Measurements from ENCODE around the gene NRXN3.
"Not testable (repeated sequence)": the region's sequence is repeated elsewhere in the genome, so short reads cannot be mapped to it uniquely, and the experiment has no call there.

Gene NRXN3

DNA sequence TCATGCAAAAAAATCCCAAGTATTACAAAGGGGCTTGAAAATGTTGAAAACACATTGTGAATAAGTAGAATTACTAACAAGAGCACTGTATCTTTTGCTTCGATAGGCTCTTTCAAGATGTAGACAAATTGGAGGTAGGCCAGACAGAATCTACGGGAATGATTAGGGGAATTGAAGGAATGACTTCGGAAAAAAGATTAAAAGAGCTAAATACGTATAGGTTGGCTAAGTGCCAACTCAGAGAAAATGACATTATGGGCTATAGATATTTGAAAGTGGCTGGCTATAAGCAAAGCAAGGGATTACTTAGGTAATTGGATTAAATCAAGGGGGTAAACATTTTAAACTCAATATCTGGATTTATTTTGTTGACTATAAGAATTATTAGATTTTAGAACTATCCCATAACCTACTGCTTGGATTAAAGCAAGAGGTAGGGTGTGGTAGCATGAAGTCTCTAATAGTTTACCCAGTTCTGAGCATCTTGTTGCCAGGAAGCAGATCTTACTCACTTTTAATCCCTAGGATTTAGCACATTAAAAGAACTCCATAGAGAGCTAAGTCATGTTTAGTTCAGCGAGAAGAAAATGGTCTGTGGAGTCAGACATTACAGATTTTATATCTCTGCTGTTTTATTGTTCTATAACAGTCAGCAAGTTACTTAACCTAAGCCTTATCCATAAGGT, 1551.4 kb downstream of the NRXN3 start:
- DNase-seq (ENCODE audit: low read depth in 2 of 2), result no peak

DNA sequence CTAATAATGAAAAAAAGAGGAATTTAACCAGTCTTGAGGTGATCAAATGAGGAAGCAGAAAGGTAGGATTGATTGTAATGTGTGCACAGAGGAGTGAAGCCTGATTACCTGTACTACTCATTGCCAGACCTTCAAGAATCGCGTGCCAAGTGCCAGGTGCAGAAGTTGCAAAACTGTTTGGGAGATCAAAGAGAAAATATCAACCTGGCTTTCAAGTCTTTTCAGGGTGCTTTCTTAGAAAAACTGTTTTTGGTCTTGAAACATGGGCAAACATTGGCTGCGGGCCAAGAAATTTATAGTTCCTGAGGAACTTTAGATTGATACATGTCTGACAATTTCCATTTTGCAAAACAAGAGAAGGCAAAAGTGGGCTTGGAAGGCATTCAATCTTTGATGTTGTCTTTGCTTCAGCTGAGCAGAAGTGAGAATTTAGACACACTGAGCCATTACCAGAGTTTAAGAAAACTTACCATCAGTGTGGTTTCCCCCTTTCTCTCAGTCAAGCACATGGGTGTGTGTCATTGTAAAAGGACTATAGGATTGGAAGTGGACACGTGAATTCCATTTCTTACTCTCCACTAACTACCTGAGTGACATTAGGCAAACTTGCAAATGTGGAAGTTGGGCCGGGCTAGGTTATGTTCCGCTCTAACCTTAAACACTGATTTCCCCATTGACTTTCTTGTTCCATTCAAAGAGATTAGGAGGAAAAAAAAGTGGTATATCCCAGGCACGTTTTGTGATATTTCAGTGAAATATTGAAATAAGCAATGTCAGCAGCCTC, 1555.0 kb downstream of the NRXN3 start:
- DNase-seq (ENCODE audit: low read depth in 2 of 2), result no peak

DNA sequence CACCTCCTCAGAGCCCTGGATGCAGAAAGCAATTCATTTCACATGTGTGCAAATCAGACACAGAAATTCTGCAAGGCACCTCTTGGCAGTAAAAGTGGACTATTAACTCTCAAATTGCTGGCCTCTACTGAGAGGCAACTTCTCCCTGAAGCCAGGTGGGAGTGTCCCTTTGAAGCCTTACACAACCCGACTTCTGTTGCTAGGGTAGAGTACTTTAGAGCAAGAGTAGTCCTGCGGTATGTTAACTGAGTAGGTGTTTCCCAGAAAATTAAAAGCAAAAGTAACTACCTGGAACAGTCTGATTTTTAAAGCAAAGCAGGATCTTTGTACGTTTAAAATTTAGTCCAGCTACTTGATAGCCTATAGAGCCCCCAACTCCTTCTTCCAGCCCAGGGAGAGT, 1557.7 kb downstream of the NRXN3 start:
- DNase-seq (ENCODE audit: low read depth in 2 of 2), result no peak

DNA sequence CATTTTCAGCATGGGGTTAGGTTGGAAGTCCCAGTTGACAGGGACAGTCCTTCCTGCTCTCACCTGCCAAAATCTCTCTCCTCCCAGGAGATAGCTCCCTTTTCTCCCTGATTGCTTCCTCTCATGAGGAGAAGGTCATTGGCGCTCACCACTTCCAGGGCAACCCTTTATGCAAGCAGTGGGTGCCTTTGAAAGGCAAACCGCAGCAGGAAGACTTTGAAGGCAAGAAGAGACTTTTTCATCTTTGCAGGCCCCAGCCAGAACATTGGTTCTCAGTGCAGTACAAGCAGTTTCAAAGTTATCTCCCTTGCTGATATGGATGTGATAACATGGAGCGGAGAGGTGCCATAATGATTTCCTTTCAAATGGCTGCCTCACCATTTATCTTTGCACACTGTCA, 1558.2 kb downstream of the NRXN3 start:
- DNase-seq (ENCODE audit: low read depth in 2 of 2), result no peak

DNA sequence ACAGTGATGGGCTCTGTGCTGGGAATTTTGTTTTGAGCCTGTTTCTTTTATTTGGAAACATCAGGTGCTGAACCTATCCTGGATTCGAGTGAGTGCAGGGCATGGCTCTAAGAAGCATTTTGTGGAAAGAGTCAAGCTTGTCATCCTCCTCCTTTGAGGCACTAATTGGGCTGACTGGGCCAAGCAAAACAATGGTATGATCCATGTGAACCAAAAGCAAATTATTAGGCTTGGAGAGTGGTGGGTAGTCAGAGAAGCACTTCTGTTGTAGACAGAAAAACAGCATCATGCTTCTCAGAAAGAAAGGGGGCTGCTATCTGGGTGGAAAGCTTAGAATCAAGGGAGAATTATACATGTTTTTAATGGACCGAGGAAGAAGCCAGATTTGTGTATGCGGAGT, 1559.6 kb downstream of the NRXN3 start:
- DNase-seq (ENCODE audit: low read depth in 2 of 2), result no peak

DNA sequence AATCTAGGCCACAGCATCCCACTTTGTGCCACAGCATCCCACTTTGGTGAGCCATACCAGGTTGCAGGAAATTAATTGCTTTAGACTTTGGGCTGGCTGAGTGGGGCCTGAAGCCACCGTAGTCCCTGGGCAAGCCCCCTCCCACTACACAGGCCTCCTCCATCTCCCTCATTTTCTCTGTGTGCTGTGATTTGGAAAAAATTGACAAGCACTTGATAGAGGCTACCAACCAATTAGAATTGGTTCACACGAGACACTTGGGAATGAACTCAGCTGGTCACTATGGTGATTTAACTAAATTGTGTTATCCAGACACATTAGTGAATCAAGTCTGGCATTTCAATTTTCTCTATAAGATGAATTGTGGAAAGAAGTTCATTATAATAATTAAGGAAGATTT, 1560.0 kb downstream of the NRXN3 start:
- no peak for DNase-seq (ENCODE audit: low read depth in 2 of 2)

DNA sequence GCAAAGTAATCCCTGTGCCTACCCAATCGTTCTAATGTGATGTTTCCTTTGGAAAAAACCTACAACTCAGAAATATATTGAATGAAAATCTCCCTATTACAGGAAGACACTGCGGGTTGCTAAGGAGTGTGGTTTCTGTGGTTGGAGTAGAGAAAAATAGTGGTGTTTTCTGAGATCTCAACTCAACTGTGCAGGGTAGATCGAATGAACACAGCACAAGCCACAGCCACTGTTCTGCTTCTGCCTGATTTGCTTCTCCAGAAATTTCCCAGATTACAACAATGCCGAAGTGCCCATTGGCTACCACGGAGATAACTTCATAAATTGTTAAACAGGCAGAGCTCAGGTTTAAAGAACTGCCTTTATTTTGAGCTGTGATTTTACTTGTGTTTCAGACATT, 1560.8 kb downstream of the NRXN3 start:
- no peak for DNase-seq (ENCODE audit: low read depth in 2 of 2)

DNA sequence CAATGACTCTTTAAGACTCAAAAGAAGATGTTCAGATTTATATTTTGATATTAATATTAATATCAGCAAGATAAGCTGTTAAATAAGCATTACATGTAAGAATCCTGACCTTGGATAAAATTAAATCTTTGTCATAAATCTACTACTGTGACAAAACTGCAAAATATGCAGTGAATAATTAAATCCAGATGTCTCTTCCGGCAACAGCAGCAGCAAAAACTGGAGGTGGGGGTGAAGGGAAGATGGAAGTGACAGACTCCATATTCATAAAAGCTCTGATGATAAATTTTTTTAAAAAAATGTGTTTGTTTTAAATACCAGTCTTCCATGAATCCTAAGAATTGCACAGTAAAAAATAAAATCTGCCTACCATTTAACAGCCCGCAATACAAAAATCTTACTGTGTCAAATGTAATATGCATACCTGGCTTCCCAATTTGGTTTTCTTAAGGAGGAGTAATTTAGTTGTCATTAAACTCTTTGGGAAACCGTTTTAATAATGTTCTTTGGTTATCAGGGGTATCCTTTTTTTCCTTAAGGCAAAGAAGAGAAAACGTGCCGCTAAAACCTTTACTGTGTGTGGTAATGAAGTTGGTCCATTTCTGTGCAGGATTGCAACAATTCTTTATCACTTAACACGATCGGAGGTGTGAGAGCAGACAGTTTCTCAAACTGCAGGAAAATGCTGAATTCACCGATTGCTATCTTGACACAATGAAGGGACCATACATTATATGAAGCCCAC, 1562.9 kb downstream of the NRXN3 start:
- no peak for DNase-seq (ENCODE audit: low read depth in 2 of 2)

DNA sequence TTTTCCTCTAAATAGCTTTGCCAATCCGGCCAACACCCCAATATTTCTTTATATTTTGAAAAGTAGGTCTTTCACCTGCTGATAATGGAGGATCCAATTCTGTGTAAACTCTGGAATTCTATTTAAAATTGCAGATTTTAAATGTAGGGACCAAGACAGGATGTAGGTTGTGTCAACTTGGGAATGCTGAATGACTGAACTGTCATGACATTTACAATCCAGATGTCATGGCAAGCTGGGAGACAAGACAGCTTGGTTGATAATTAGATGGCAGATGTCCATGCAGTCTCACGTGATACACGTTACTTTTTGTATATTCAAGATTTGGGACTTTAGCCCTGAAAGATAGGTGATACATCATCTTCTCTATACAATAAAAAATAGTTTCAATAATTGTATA, 1564.0 kb downstream of the NRXN3 start:
- no peak for DNase-seq (ENCODE audit: low read depth in 2 of 2)

DNA sequence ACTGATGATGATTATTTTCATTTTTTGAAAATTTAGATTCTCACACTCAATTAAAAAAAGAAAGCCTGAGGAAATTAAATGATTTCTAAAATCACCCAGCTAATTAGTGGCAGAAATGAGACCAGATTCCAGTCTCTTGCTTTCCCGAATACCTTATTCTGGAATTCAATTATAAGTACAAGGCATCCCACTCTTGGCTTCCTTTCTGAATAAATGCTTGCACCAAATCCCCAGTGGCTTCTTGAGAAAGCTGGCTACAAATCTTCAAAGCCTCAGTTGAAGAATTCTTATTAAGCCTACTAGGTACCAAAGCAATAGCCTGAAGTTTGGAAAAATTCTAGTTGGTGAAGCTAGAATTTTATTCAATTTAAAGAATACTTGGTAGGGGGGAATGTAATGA, 1564.5 kb downstream of the NRXN3 start:
- no peak for DNase-seq (ENCODE audit: low read depth in 2 of 2)

DNA sequence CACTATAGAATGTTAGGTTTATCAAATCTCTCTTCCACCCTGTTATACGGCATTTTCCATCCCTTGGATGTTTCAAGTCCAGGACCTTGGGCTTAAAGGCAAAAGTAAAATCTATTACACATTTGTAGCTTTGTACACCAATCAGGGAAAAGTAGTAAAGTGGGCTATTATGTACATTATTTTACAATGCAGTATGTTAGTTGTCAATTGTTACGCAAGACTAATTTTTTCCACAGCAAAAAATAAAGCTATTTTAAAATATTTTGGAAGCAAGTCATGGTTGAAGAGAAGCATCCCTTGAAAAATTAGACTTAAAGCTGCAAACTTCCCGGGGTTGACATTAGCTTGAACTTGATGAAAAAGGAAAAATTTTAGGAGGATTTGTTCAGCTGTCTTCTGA, 1564.9 kb downstream of the NRXN3 start:
- DNase-seq (ENCODE audit: low read depth in 2 of 2), result no peak

DNA sequence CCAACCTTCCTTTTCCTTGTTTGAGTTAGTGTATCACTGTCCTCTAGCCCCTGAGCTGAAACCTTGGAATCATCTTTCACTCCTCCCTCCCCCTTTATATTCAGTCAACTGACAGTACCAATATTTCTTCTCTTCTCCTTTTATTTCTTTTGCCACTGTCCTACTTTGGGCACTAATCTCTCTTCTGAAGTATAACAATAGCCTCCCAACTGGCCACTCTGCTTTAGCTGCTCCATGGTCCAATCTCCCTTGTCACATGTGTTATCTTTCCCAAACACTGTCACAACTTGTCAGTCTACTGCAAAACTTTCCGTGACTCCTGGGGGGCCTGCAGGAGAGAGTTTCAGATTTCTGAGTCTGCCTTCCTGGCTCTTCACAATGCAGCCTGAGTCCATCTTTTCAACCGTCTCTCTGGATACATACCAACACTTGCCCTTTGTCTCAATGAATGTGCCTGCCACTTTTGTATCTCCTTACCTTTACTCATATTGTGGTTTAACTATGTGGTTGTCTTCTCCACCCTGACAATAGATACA, 1570.0 kb downstream of the NRXN3 start:
- DNase-seq (ENCODE audit: low read depth in 2 of 2), result no peak

DNA sequence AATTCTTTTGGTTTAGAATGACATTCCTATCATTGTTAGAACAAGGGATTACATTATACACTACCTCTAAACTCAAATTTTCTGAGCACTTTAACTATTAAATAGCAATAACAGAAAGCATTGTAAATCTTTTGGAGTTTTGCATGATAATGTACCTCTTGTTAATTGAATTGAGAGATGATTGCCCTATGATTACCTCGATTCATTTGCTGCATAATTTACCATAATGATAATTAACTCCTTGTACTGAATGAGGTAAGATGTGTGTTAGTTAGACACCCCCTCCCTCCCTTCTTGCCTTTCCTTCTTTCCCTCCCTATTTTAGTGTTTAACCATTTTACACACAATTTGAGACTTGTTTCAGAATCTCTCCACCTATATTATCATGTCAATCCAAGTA, 1572.0 kb downstream of the NRXN3 start:
- no peak for DNase-seq (ENCODE audit: low read depth in 2 of 2)

DNA sequence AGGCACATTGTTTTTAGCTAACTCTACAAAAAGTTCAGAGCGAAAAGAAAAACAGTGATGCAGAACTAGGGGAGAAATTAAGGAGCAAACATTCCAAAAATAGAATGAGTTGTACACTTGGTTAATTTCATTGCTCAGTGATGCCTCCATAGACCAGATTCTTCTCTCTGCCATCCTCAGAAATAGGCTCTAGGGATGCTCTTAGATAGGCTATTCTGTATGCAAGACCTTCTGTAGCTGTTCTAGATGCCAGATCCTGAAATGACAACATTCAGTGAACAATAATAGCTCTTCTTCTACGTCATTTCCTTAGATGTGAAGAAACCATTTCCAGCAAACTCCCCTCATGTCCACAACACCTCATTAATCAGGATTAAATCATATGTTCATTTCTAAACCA, 1574.9 kb downstream of the NRXN3 start:
- no peak for DNase-seq (ENCODE audit: low read depth in 2 of 2)

DNA sequence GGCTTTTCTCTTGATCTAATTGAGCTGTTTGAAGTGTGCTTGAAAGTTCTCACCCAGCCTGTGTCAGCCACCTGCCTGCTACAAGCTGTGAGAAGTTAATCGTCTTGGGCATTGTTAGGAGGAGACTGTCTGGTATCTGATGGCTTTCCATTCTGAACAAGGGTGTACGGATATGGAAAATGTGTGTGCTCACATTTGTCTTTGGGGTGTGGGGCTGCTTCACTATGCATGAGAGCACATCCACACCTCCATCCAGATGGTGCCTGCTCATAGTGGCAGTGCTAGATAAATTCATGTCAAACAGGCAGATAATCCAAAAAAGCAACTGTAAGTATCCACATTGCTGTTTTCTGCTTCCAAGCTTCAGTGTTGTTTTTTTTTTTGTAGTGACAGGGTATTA, 1578.9 kb downstream of the NRXN3 start:
- DNase-seq (ENCODE audit: low read depth in 2 of 2), result no peak

DNA sequence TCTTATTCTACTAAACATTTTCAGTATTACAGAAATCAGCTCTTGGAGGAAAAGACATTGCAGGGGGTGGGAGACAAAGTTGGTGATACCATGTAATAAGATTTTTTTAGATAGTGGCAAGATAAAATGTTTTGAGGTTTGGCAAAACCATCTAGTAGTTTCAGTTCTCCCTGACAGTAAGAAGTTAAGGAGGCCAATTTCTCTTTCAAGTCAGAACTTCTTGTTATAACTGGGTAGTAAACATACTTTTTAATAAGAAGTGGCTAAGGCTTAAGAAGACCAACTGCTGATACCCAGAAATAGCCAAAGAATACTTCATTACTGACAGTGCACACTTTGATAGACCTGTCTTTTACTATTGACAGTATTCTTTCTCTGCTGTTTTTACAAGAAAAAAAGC, 1588.8 kb downstream of the NRXN3 start:
- no peak for DNase-seq (ENCODE audit: low read depth in 2 of 2)

DNA sequence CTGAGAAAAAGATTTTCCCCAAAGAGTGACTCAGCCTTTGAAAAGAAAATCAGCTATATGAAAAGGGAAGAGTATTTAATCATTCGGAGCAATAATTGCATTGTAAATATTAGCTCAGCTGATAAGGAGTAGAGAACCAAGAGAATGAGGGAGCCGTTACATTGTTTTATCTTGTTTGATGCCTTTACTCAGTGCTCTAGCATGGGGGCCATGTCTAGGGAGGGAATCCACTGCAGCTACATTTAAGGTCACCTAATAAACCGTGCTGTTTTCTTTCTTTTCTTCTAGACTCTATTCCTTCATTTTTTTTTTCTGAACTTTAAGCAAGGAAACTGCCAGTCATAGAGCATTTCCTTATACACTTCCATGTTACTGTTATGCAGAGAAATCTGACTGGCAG, 1594.2 kb downstream of the NRXN3 start:
- DNase-seq (ENCODE audit: low read depth in 2 of 2), result no peak

DNA sequence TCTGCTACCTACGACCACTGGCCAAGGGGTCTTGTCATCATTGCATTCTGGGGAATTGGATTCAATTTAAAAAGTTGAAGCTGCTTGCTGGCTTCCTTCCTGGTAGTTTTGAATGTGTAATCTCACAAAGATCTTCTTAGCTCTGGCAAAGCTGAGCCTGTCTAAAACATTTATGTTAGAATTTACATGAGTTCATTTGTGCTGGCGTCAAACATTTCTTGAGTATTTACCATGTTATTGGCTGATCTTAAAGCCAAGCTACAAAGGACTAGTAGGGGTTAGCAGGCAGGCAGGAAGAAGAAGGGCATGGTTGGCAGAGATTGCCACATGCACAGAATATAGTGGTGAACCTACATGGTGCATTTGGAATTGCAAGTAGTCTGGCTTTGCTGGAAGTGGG, 1596.3 kb downstream of the NRXN3 start:
- DNase-seq (ENCODE audit: low read depth in 2 of 2), result no peak

DNA sequence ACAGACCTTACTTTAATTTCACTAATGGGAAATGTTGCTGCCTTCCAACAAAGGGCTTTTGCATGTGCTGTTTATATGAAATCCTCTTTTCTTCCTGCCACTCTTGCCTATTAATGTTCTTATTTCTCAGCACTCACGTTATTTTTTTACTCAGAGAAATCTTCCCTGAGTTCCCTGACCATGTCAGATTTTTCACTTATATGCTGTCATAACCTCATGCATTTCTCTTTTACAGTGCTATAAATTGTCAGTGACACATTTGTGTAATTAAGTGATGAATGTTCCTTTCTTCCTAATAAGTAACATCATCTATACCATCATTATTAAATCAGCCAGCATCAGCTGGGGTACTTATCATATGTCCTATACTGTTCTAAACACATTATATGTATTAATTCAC, 1597.1 kb downstream of the NRXN3 start:
- no peak for DNase-seq (ENCODE audit: low read depth in 2 of 2)

DNA sequence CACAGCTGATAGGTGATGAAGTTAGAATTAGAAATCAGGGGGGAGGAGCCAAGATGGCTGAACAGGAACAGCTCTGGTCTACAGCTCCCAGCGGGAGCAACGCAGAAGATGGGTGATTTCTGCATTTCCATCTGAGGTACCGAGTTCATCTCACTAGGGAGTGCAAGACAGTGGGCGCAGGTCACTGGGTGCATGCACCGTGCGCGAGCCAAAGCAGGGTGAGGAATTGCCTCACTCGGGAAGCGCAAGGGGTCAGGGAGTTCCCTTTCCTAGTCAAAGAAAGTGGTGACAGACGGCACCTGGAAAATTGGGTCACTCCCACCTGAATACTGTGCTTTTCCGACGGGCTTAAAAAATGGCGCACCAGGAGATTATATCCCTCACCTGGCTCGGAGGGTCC, 1597.5 kb downstream of the NRXN3 start:
- not testable (repeated sequence) for DNase-seq (ENCODE audit: low read depth in 2 of 2)

DNA sequence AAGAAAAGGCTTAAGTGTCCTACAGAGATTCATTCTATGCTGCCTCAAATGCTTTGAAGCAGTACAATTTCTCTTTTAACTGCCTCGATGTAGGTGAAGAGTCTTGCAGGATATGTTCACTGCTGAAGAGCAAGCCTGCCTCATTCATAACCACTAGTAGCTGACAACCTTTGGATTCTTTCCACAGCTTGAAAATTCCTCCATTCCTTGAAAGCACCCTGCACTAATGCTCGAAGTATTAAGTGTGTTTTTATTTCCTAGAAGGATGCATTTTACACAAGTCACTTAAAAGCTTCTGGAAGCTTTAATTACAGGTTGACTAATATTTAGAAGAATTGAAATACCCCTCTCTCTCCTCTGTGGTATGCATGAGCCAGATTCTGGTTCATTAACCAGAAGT, 1611.7 kb downstream of the NRXN3 start:
- no peak for DNase-seq (ENCODE audit: low read depth in 2 of 2)

DNA sequence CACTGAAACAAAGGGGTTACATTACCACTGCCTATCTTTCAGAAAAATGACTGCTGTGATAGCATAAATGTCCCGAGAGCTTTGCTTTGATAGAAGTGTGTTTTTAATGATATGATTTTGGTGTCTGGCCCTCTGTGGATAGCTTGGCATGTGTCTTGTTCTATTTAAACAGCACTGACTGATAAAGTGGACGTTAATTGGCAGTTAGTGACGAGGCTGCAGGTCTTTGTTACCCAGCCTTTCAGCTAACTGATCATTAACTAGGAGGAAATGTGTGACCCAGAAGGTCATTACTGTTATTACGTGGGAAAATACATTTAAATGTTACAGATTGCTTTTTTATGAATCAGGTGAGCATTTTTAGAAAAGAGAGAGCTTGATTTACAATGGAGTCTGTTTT, 1612.9 kb downstream of the NRXN3 start:
- no peak for DNase-seq (ENCODE audit: low read depth in 2 of 2)

DNA sequence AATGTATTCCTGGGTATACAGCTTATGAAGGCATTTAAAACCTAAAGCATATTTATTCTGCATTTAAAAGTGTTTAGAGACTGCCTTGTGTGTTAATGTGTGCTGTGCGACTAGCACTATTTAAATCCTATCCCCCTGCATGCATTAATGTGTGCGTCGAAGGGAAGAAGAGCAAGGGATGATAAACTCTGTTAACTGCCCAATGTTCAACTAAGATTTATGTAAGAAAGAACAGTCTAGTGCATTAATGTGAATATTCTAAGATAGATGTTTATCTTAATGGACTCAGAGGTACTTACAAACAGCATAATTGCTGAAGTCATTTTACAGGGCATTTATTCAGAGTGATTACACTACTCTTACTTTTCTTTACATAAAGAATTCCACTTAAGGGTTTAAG, 1616.3 kb downstream of the NRXN3 start:
- no peak for DNase-seq (ENCODE audit: low read depth in 2 of 2)

Measured in stimulated activated CD4-positive, alpha-beta T cell treated with anti-CD3 and anti-CD28 coated beads, Interleukin-1b, Interleukin-23, amount 100 ng/mL, for 1 hour (primary cell).